Endothelial cell of umbilical vein (primary cell): Measurements from ENCODE around the gene ZNF790. TPM values are rescaled to one million over a fixed set of nuclear protein-coding genes. Genes with fewer than 3 reads are reported as not detected.

Experiments used
- BruUV-seq: library from RNA; stranded (reverse); fragments of 400-500 nt; replicated peaks from 2 replicates; lab custom pipeline; 2021; lab: Mats Ljungman, UMichigan
- CTCF ChIA-PET: fragments of 300-600, 350-600 bp; sonication (Branson Sonifier 250); formaldehyde crosslinking; loops from one replicate; lab custom pipeline; 2021; ENCODE audit warnings: antibody characterized with exemption, inconsistent platforms; lab: Charles Lee
- POLR2A ChIA-PET: fragments of 300-600, 350-600 bp; sonication (Branson Sonifier 250); formaldehyde crosslinking; loops from one replicate; lab custom pipeline; 2021; ENCODE audit warnings: antibody characterized with exemption, inconsistent platforms; lab: Charles Lee
- DNase-seq: peaks from one replicate; pipeline ENCODE4 v3.0.0-alpha.2; 2011; ENCODE audit warnings: low read depth, low spot score
- FAIRE-seq: peaks from 2 replicates; lab custom pipeline; 2011; peaks lifted over from hg19 to GRCh38; lab: Jason Lieb, UNC
- H2AFZ ChIP-seq: 2 replicates; pipeline ENCODE4 v1.6.0; 2012; ENCODE audit warnings: low read depth, low read length, control low read depth, inconsistent platforms
- H3K27ac ChIP-seq: 2 replicates; pipeline ENCODE4 v1.5.1; 2011; ENCODE audit warnings: low read depth, mild to moderate bottlenecking, control low read depth, low read length, moderate library complexity; ENCODE audit not compliant: insufficient read depth
- H3K27me3 ChIP-seq, 2 experiments: 2 replicates each; pipeline versions ENCODE4 v1.6.0 to v1.6.1; 2011; ENCODE audit warnings: low read length in 2 of 2, mixed read lengths in 1 of 2; ENCODE audit not compliant: control insufficient read depth in 2 of 2, insufficient read depth in 2 of 2
- H3K36me3 ChIP-seq, 2 experiments: 2 replicates in 1 of 2; 3 replicates in 1 of 2; pipeline ENCODE4 v1.5.1; 2011; ENCODE audit warnings: low read length in 2 of 2, mild to moderate bottlenecking in 1 of 2, moderate library complexity in 1 of 2; ENCODE audit not compliant: control insufficient read depth in 2 of 2, insufficient read depth in 2 of 2; ENCODE audit errors: extremely low read depth in 1 of 2
- H3K4me1 ChIP-seq: 3 replicates; pipeline ENCODE4 v1.5.1; 2011; ENCODE audit warnings: mild to moderate bottlenecking, low read length; ENCODE audit not compliant: control insufficient read depth, insufficient read depth; ENCODE audit errors: extremely low read depth
- H3K4me2 ChIP-seq: 2 replicates; pipeline ENCODE4 v1.6.1; 2011; ENCODE audit warnings: low read length, control low read depth, mixed read lengths; ENCODE audit not compliant: insufficient read depth
- H3K4me3 ChIP-seq, 3 experiments: fragments of 200-600 bp in 1 of 3; sonication (generic), shearing (Covaris generic) in 1 of 3; replicated peaks in 1 of 3; 2 replicates each; pipeline ENCODE4 v1.5.1; 2011 to 2016; ENCODE audit warnings: control low read depth in 3 of 3, low read length in 3 of 3, mild to moderate bottlenecking in 2 of 3, inconsistent platforms in 1 of 3, low read depth in 1 of 3, moderate library complexity in 1 of 3; ENCODE audit not compliant: insufficient read depth in 1 of 3
- H3K79me2 ChIP-seq: 2 replicates; pipeline ENCODE4 v1.6.0; 2012; ENCODE audit warnings: low read length, inconsistent platforms; ENCODE audit not compliant: control insufficient read depth, insufficient read depth
- H3K9ac ChIP-seq: replicated peaks from 2 replicates; pipeline ENCODE3; 2011; ENCODE audit warnings: low read length, control low read depth; ENCODE audit not compliant: insufficient read depth; ENCODE audit errors: extremely low read depth
- H3K9me1 ChIP-seq: replicated peaks from 3 replicates; pipeline ENCODE4 v1.6.0; 2011; ENCODE audit warnings: mild to moderate bottlenecking, low read length; ENCODE audit not compliant: control insufficient read depth, insufficient read depth; ENCODE audit errors: extremely low read depth
- H3K9me3 ChIP-seq: replicated peaks from 2 replicates; pipeline ENCODE4 v1.5.1; 2012; ENCODE audit warnings: low read length, inconsistent platforms; ENCODE audit not compliant: control insufficient read depth, insufficient read depth
- H4K20me1 ChIP-seq: replicated peaks from 2 replicates; pipeline ENCODE3; 2011; ENCODE audit warnings: mild to moderate bottlenecking, low read length; ENCODE audit not compliant: control insufficient read depth, insufficient read depth; ENCODE audit errors: extremely low read depth
- CTCF ChIP-seq, 2 donors: IDR thresholded peaks; 1 replicate in 1 of 2; 2 replicates in 1 of 2; pipeline ENCODE4 v1.5.1; 2011; ENCODE audit warnings: low read length in 2 of 2, mild to moderate bottlenecking in 2 of 2, moderate library complexity in 2 of 2, control low read depth in 1 of 2, inconsistent platforms in 1 of 2, low read depth in 1 of 2; ENCODE audit not compliant: insufficient read depth in 1 of 2; ENCODE audit errors: extremely low read depth in 1 of 2
- EZH2 ChIP-seq: IDR thresholded peaks from 2 replicates; pipeline ENCODE4 v1.6.1; 2012; ENCODE audit warnings: borderline replicate concordance, low read depth, mild to moderate bottlenecking, moderate library complexity, low read length, inconsistent platforms; ENCODE audit not compliant: severe bottlenecking
- FOS ChIP-seq: IDR thresholded peaks from 2 replicates; pipeline ENCODE4 v1.6.1; 2011; ENCODE audit warnings: mild to moderate bottlenecking, low read length, moderate library complexity, borderline replicate concordance; ENCODE audit not compliant: insufficient read depth
- GATA2 ChIP-seq: IDR thresholded peaks from 2 replicates; pipeline ENCODE4 v1.7.0; 2011; ENCODE audit warnings: low read depth, mild to moderate bottlenecking, moderate library complexity, mixed read lengths, low read length; ENCODE audit not compliant: insufficient read length, insufficient read depth
- JUN ChIP-seq: IDR thresholded peaks from 2 replicates; pipeline ENCODE4 v1.6.1; 2011; ENCODE audit warnings: borderline replicate concordance, low read depth; ENCODE audit not compliant: insufficient read length, insufficient read depth
- MAX ChIP-seq: IDR thresholded peaks from 2 replicates; pipeline ENCODE4 v1.6.1; 2011; ENCODE audit not compliant: insufficient read depth, insufficient read length
- MYC ChIP-seq: IDR thresholded peaks from one replicate; pipeline ENCODE4 v1.6.1; 2011; ENCODE audit warnings: mild to moderate bottlenecking, low read depth, low read length
- POLR2A ChIP-seq: IDR thresholded peaks from 2 replicates; pipeline ENCODE4 v1.6.1; 2012; ENCODE audit warnings: low read depth, mild to moderate bottlenecking, control low read depth, low read length
- POLR2AphosphoS5 ChIP-seq: IDR thresholded peaks from 2 replicates; pipeline ENCODE4 v1.6.1; 2012; ENCODE audit warnings: low read depth, mild to moderate bottlenecking, control low read depth, low read length, moderate library complexity; ENCODE audit not compliant: insufficient read depth
- dilution Hi-C: fragments of 300-500 bp; cut with MboI; formaldehyde crosslinking; loops from one replicate; pipeline ENCODE4 v1.15.0; 2019; ENCODE audit warnings: low sequenced_read_pairs; ENCODE audit not compliant: extremely low pct_ligation_motif_present
- intact Hi-C: fragments of 100-400 bp; cut with micrococcal nuclease; formaldehyde crosslinking; loops from one replicate; pipeline ENCODE4 v1.10.0; 2022
- polyA plus RNA-seq, 4 experiments: library from polyadenylated mRNA; depleted of rRNA in 3 of 4; stranded (reverse) in 3 of 4; unstranded in 1 of 4; fragments of >200 nt; gene quantifications; 2 replicates each; pipeline versions ENCODE4 v1.2.1 to v1.2.3, GENCODE V29; 2011 to 2012; ENCODE audit warnings: missing spikeins in 1 of 4
- total RNA-seq: library from RNA; stranded (reverse); gene quantifications from 2 replicates; pipeline ENCODE4 v1.2.3, GENCODE V29; 2021

The ZNF790 gene
- total and polyA plus RNA-seq, 2 donors (not counting 3 experiments of a cell fraction or from before 2014, with no cell fraction given) = 2.1 to 5.6 TPM

GRCh38 chr19:36851898-36852297 is 13.7 kb upstream of the ZNF790 start:
- Histone ChIP-seq H3K4me3 (no peak overlapping the region), H3K9me1 (no peaks in the 10 kb centered on the region), H3K79me2 (no peaks in the 10 kb centered on the region), H3K36me3 (no peaks in the 10 kb centered on the region), H2AFZ (no peak overlapping the region), H3K9ac (no peak overlapping the region), H3K27me3 (no peaks in the 10 kb centered on the region), H3K4me1 (peaks cover 10% of the 10 kb centered on the region), H3K27ac (no peak overlapping the region), H3K9me3 (no peaks in the 10 kb centered on the region), H4K20me1 (no peaks in the 10 kb centered on the region), H3K4me2 (no peak overlapping the region)
- dilution Hi-C loops = no loop called here
- ChIA-PET CTCF (no interaction called here), POLR2A (interaction anchor here (0.7 to 1.2 kb wide), 2 partner anchors 323 to 928 kb away, joined by 3 to 4 read pairs; partner anchors contain the start of gene ZNF573)
- FAIRE-seq (no peak), DNase-seq (no peak)
- TF ChIP-seq JUN (no peak), MAX (no peak), POLR2AphosphoS5 (no peak), GATA2 (no peak), POLR2A (no peak), CTCF (IDR thresholded peaks at IDR 0.05; ENCODE audit: extremely low read depth in 1 of 2, insufficient read depth in 1 of 2, low read depth in 1 of 2, low read length in 2 of 2) (no peak), EZH2 (no peak), MYC (no peak), FOS (no peak)
- no TSS peak for BruUV-seq
- intact Hi-C loops = loop anchor here (5.0 kb wide), 1 partner anchor 80 kb away; the partner anchor contains the start of gene ZNF850
